ENCODE data around the gene ST8SIA1.

DNA sequence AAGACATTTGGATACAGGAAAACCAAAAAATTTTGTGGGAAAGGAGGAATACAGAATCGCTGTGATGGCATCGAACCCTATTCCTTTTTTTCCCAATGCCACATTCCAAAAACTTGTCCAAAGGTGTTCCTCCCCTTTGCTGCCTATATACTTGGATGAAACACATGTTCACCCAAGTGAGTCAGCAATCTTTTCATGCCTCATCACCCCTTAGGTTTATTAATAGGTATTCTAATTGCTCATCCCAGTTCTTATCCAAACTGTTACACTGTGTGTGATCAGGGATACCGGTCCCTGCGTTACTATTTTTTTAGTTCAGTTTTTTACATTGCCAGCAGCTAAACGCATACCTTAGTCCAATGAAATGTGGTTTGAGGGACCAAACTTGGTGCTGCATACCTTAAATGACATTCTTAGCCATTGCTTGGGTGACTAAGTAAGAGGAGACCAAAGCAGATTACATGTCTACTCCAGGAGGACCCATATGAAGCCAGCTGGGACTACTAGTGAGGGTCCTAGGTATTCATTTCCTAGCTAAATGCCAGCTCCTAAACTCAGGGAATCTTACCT lies 20.6 kb upstream of the ST8SIA1 start:
- TF ChIP-seq, protein P1, sequence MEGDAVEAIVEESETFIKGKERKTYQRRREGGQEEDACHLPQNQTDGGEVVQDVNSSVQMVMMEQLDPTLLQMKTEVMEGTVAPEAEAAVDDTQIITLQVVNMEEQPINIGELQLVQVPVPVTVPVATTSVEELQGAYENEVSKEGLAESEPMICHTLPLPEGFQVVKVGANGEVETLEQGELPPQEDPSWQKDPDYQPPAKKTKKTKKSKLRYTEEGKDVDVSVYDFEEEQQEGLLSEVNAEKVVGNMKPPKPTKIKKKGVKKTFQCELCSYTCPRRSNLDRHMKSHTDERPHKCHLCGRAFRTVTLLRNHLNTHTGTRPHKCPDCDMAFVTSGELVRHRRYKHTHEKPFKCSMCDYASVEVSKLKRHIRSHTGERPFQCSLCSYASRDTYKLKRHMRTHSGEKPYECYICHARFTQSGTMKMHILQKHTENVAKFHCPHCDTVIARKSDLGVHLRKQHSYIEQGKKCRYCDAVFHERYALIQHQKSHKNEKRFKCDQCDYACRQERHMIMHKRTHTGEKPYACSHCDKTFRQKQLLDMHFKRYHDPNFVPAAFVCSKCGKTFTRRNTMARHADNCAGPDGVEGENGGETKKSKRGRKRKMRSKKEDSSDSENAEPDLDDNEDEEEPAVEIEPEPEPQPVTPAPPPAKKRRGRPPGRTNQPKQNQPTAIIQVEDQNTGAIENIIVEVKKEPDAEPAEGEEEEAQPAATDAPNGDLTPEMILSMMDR (IDR thresholded peaks at IDR 0.05), result no peak
- no peak for TF ChIP-seq POLR2A (IDR thresholded peaks at IDR 0.05)
- TF ChIP-seq POLR2AphosphoS5 (IDR thresholded peaks at IDR 0.05), result no peak
- no peak for TF ChIP-seq EP300 (IDR thresholded peaks at IDR 0.05)
